Measurements from ENCODE around the gene ZNF629.

GRCh38 chr16:30786936-30787612 lies at the start of gene ZNF629:
- TF ChIP-seq PATZ1 (CRISPR knock-in tag; IDR thresholded peaks at IDR 0.05; ENCODE audit: borderline replicate concordance): no peak
- TF ChIP-seq CREB5 (CRISPR knock-in tag; IDR thresholded peaks at IDR 0.05; ENCODE audit: low read depth): no peak
- no peak for TF ChIP-seq ZC3H10 (CRISPR knock-in tag; IDR thresholded peaks at IDR 0.05)
